Gastrocnemius medialis (tissue), 4 donors: Measurements from ENCODE around the gene IL1A. TPM values are rescaled to one million over a fixed set of nuclear protein-coding genes. Genes with fewer than 3 reads are reported as not detected.

ENCODE experiments used
- ATAC-seq, 2 donors: fragments of 150-250 bp; one replicate each; pipeline ENCODE4 v1.9.1; 2016
- DNase-seq, 2 donors: peaks; one replicate each; pipeline ENCODE4 v3.0.0-alpha.2; 2019
- H3K27ac ChIP-seq, 4 donors: fragments of 200-600 bp; sonication (generic); 1 replicate in 1 of 4; 2 replicates in 3 of 4; pipeline ENCODE4 v1.5.1; 2016 to 2018; ENCODE audit warnings: mild to moderate bottlenecking in 2 of 4, moderate library complexity in 1 of 4
- H3K27me3 ChIP-seq, 3 donors: fragments of 200-600 bp; sonication (generic) in 2 of 3; 1 replicate in 1 of 3; 2 replicates in 2 of 3; pipeline versions ENCODE4 v1.5.1 to v1.6.0; 2016 to 2019; ENCODE audit warnings: mild to moderate bottlenecking in 1 of 3, moderate library complexity in 1 of 3
- H3K36me3 ChIP-seq, 2 donors: fragments of 200-600 bp; sonication (generic) in 1 of 2; one replicate each; pipeline ENCODE4 v1.5.1; 2017 to 2018
- H3K4me1 ChIP-seq, 2 donors: fragments of 200-600 bp; sonication (generic) in 1 of 2; one replicate each; pipeline ENCODE4 v1.5.1; 2016 to 2017; ENCODE audit warnings: mild to moderate bottlenecking in 2 of 2
- H3K4me3 ChIP-seq, 4 donors: fragments of 200-600 bp; sonication (generic) in 3 of 4; 1 replicate in 1 of 4; 2 replicates in 3 of 4; pipeline ENCODE4 v1.5.1; 2016 to 2019; ENCODE audit warnings: mild to moderate bottlenecking in 2 of 4
- H3K9me3 ChIP-seq, 3 donors: fragments of 200-600 bp; sonication (generic) in 2 of 3; 1 replicate in 1 of 3; 2 replicates in 2 of 3; pipeline ENCODE4 v1.5.1; 2016 to 2019
- POLR2A ChIP-seq, 2 donors: fragments of 450-650 bp; IDR thresholded peaks; one replicate each; pipeline ENCODE4 v1.6.1; 2017; ENCODE audit warnings: antibody characterized with exemption in 2 of 2, mild to moderate bottlenecking in 2 of 2, moderate library complexity in 2 of 2
- in situ Hi-C, 4 donors: fragments of 200-750 bp; cut with MboI; loops; one replicate each; pipeline versions ENCODE4 v1.15.0 to v1.8.0; 2017; ENCODE audit warnings: low sequenced_read_pairs in 4 of 4
- intact Hi-C: fragments of 100-400 bp; cut with DNase I; formaldehyde crosslinking; loops from one replicate; pipeline ENCODE4 v1.15.1; 2023; ENCODE audit warnings: low total_unique reads
- total RNA-seq, 4 donors: library from RNA; depleted of rRNA; stranded (reverse); fragments of >200 nt; gene quantifications; one replicate each; pipeline versions ENCODE4 v1.1.0 to v1.2.3, GENCODE V29; 2016
- TF ChIP-seq, protein P1 (sequence below), 5 experiments: fragments of 450-650 bp in 3 of 5; fragments of 200-600 bp in 2 of 5; sonication (generic) in 2 of 5; IDR thresholded peaks in 4 of 5; conservative IDR thresholded peaks in 1 of 5; 1 replicate in 4 of 5; 2 replicates in 1 of 5; pipeline ENCODE4 v1.5.1; 2016 to 2019; ENCODE audit warnings: antibody characterized with exemption in 5 of 5, mild to moderate bottlenecking in 3 of 5, moderate library complexity in 3 of 5

Gene IL1A
- total RNA-seq, 4 donors from 2014 or later, result not detected

DNA sequence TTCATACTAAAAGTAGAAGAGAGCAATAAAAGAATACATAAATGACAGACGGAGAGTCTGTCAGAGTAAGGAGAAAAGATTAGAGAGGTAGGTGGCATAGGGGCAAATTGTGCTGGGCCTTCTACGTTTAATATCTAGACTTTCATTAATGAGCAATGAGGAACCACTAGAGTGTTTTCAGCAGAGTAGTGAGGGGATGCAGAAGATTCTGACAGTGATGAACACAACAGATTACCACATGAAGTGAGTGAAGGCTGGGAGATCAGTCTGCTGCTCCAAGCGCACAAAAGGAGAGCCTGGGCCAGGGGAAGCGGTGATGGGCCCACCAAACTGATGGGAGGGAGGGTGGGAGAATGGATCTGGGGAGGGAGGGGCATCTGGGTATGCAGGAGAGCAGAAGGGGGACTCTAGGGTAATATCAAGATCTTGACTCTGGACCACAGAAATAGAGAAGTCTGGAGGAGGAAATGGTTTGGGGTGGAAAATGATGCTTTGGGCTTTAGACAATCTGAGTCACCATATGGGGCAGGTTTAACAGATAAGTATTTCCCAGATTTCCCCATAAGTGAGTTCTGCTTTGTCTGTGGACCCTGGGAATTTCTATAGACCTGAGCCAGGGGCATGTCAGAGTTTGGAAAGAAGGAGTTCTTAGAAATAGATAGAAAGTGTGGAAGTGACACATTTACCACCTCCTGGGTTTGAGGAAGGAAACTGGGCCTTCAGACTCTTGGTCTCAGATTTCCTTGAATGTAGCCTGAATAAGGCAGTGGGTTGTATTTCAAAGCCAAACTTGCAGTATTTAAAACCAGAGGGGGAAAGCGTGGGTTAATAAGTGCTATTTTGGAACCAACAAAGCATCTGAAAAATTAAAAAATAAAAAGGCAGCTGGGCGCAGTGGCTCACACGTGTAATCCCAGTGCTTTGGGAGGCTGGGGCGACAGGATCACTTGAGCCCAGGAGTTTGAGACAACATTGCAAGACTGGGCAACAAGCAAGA, 15.0 kb upstream of the IL1A start:
- in situ Hi-C loops, result no loop called here
- H3K4me1 ChIP-seq, result no peaks in the 10 kb centered on the region
- no peaks in the 10 kb centered on the region for H3K9me3 ChIP-seq
- H3K4me3 ChIP-seq, result no peak overlapping the region
- DNase-seq, result no peak
- intact Hi-C loops, result no loop called here
- H3K27me3 ChIP-seq, result no peaks in the 10 kb centered on the region
- TF ChIP-seq, protein P1, sequence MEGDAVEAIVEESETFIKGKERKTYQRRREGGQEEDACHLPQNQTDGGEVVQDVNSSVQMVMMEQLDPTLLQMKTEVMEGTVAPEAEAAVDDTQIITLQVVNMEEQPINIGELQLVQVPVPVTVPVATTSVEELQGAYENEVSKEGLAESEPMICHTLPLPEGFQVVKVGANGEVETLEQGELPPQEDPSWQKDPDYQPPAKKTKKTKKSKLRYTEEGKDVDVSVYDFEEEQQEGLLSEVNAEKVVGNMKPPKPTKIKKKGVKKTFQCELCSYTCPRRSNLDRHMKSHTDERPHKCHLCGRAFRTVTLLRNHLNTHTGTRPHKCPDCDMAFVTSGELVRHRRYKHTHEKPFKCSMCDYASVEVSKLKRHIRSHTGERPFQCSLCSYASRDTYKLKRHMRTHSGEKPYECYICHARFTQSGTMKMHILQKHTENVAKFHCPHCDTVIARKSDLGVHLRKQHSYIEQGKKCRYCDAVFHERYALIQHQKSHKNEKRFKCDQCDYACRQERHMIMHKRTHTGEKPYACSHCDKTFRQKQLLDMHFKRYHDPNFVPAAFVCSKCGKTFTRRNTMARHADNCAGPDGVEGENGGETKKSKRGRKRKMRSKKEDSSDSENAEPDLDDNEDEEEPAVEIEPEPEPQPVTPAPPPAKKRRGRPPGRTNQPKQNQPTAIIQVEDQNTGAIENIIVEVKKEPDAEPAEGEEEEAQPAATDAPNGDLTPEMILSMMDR (IDR thresholded peaks at IDR 0.05 in 4 of 5, conservative IDR thresholded peaks at IDR 0.05 in 1 of 5), result no peak
- TF ChIP-seq POLR2A (IDR thresholded peaks at IDR 0.05), result no peak
- ATAC-seq, result no peak
- H3K36me3 ChIP-seq, result no peaks in the 10 kb centered on the region
- no peak overlapping the region for H3K27ac ChIP-seq

DNA sequence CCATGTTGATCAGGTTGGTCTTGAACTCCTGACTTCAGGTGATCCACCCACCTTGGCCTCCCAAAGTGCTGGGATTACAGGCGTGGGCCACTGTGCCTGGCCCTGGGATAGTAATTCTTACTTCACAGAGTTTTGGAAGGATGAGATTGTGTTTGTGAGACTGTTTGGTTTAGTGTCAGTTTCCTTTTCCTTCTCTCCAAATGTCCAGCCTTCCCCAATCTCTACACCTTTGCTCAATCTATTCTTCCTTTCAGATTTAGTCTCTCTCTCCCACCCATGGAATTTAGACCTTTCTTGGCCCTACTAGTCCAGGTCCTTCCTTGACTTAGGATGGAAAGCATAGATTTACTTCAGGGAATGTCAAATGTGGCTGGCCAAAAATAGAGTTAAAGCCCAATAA, 12.2 kb upstream of the IL1A start:
- no peak for TF ChIP-seq POLR2A (IDR thresholded peaks at IDR 0.05)
- TF ChIP-seq, protein P1 (IDR thresholded peaks at IDR 0.05 in 4 of 5, conservative IDR thresholded peaks at IDR 0.05 in 1 of 5), result no peak
- H3K27me3 ChIP-seq, result no peaks in the 10 kb centered on the region
- in situ Hi-C loops, result no loop called here
- intact Hi-C loops, result no loop called here
- DNase-seq (no peak), ATAC-seq (no peak)
- H3K9me3 ChIP-seq, result no peaks in the 10 kb centered on the region
- no peaks in the 10 kb centered on the region for H3K36me3 ChIP-seq
- no peak overlapping the region for H3K4me3 ChIP-seq
- H3K27ac ChIP-seq, result no peak overlapping the region
- H3K4me1 ChIP-seq, result no peaks in the 10 kb centered on the region

DNA sequence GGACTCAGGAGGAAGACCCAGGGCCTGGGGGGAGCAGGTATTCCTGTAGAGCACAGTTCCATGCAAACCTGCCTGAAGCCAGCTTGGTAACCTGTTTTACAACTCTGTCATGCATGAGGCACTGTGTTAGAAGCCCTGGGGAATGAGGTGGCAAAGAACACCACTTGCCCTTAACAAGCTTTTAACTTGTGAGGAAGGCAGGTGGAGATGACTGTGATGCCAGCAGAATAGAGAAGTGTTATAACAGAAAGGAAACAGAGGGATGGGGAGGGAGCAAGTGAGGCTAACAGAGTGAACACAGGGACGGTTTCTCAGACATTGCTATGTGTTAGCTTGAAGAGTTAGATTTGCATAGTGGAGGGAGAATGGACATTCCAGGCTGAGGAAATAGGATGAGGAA, 11.5 kb upstream of the IL1A start:
- H3K9me3 ChIP-seq, result no peaks in the 10 kb centered on the region
- no peaks in the 10 kb centered on the region for H3K4me1 ChIP-seq
- H3K4me3 ChIP-seq, result no peak overlapping the region
- intact Hi-C loops (no loop called here), in situ Hi-C loops (no loop called here)
- DNase-seq (no peak), ATAC-seq (no peak)
- TF ChIP-seq, protein P1 (IDR thresholded peaks at IDR 0.05 in 4 of 5, conservative IDR thresholded peaks at IDR 0.05 in 1 of 5), result no peak
- TF ChIP-seq POLR2A (IDR thresholded peaks at IDR 0.05), result no peak
- H3K36me3 ChIP-seq, result no peaks in the 10 kb centered on the region
- H3K27me3 ChIP-seq, result no peaks in the 10 kb centered on the region
- H3K27ac ChIP-seq, result no peak overlapping the region

DNA sequence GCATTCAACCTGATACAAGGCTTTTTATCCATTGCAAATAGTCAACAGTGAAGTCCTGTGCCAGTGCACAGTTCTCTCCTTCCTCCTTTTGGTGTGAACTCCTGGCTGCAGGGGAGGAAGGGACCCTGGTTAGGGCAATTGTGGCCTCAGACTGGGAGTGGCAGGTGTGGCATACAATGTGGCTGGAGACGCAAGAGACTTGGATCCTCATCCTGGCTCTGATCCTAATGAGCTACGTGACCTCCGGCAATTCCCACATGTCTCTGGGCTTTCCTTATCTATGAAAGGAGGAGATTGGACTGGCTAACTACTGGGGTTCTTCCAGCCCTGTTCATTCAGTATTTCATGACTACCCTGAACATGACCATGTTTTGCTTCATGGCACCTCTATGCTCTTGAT, 10.5 kb upstream of the IL1A start:
- in situ Hi-C loops, result no loop called here
- Histone ChIP-seq H3K4me1 (no peaks in the 10 kb centered on the region), H3K36me3 (no peaks in the 10 kb centered on the region), H3K9me3 (no peaks in the 10 kb centered on the region), H3K27me3 (no peaks in the 10 kb centered on the region), H3K4me3 (no peak overlapping the region), H3K27ac (no peak overlapping the region)
- intact Hi-C loops, result no loop called here
- TF ChIP-seq, protein P1 (IDR thresholded peaks at IDR 0.05 in 4 of 5, conservative IDR thresholded peaks at IDR 0.05 in 1 of 5), result no peak
- no peak for TF ChIP-seq POLR2A (IDR thresholded peaks at IDR 0.05)
- ATAC-seq, result no peak
- no peak for DNase-seq
